Activated B cell treated with CpG ODN at 0.5 μM for 24 hours (primary cell): ENCODE results near the gene ACSS1. TPM values are rescaled to one million over a fixed set of nuclear protein-coding genes. Genes with fewer than 3 reads are reported as not detected.

ENCODE experiments used
- ATAC-seq: fragments of 200-7000 bp; cut with Tn5 transposase; one replicate; pipeline ENCODE4 v1.10.0; 2021; ENCODE audit warnings: low read depth, mild to moderate bottlenecking, moderate library complexity
- CTCF ChIA-PET: fragments of 350-600 bp; sonication (Branson Sonifier 250); formaldehyde crosslinking; loops from one replicate; lab custom pipeline; 2021; ENCODE audit warnings: antibody characterized with exemption; lab: Charles Lee
- POLR2A ChIA-PET: fragments of 350-600 bp; sonication (Branson Sonifier 250); formaldehyde crosslinking; loops from one replicate; lab custom pipeline; 2021; ENCODE audit warnings: antibody characterized with exemption; lab: Charles Lee
- DNase-seq: peaks from one replicate; pipeline ENCODE4 v3.0.0; 2022
- H3K27ac Mint-ChIP-seq: one replicate; pipeline ENCODE4 v1.8.0; 2020; ENCODE audit warnings: mixed read lengths
- H3K27me3 Mint-ChIP-seq: one replicate; pipeline ENCODE4 v1.8.0; 2021; ENCODE audit warnings: mixed read lengths
- H3K36me3 Mint-ChIP-seq: one replicate; pipeline ENCODE4 v1.8.0; 2021; ENCODE audit warnings: low read depth, mixed read lengths
- H3K4me1 Mint-ChIP-seq: one replicate; pipeline ENCODE4 v1.8.0; 2021; ENCODE audit warnings: mixed read lengths
- H3K4me3 Mint-ChIP-seq: one replicate; pipeline ENCODE4 v1.8.0; 2020; ENCODE audit warnings: mild to moderate bottlenecking, mixed read lengths
- H3K9me3 Mint-ChIP-seq: one replicate; pipeline ENCODE4 v1.8.0; 2020; ENCODE audit warnings: mixed read lengths
- intact Hi-C: fragments of 100-400 bp; cut with micrococcal nuclease; formaldehyde crosslinking; loops from one replicate; pipeline ENCODE4 v1.15.1; 2024
- total RNA-seq: library from RNA; stranded (reverse); gene quantifications from 2 replicates; pipeline ENCODE4 v1.2.3, GENCODE V29; 2022
- TF ChIP-seq, protein P1 (sequence below): fragments of 200-600 bp; IDR thresholded peaks from one replicate; pipeline ENCODE4 v1.8.0; 2022; ENCODE audit warnings: antibody characterized with exemption, mild to moderate bottlenecking

The ACSS1 gene
- total RNA-seq, 1 donor from 2014 or later = 34.4 TPM

DNA sequence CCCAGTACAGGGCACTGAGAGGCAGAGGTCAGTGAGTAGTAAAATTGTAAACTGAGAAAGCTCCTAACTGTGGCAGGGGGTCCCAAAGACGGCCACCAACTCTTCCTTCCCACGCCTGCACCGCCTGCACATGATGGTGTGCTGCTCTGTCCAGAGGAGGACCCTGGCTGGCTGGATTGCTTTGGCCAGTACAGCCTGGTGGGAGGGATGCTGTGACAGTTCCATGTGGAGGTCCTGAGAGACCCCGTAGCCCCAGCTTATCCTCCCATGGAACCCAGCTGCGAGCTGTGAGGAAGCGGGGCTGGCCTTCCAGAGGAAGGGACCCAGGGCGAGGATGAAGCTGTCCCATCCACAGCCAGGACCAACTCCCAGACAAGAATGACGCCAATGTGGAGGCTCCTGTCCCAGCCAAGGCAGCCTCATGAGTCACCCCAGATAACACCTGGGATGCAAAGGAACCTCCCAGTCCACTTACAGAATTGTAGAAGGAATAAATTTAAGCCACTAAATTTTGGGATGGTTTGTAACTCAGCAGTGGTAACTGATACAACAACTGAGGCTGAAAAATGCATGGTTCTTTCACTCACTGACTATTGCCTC lies 2.0 kb upstream of the ACSS1 start:
- Mint-ChIP-seq H3K36me3 (peaks cover 5% of the 10 kb centered on the region), H3K9me3 (no peaks in the 10 kb centered on the region), H3K4me1 (peaks cover 46% of the 10 kb centered on the region), H3K4me3 (no peak overlapping the region), H3K27ac (no peak overlapping the region), H3K27me3 (no peaks in the 10 kb centered on the region)
- CTCF ChIA-PET = interaction anchor here (1.2 to 1.3 kb wide), 2 partner anchors 66 to 339 kb away, joined by 3 to 7 read pairs; no protein-coding TSS in a partner anchor
- intact Hi-C loops = loop anchor here (2.0 to 5.0 kb wide), 4 partner anchors 232 to 1698 kb away; partner anchors contain the start of genes ABHD12, GZF1 and ZNF337
- DNase-seq (no peak), ATAC-seq (no peak)
- TF ChIP-seq, protein P1, sequence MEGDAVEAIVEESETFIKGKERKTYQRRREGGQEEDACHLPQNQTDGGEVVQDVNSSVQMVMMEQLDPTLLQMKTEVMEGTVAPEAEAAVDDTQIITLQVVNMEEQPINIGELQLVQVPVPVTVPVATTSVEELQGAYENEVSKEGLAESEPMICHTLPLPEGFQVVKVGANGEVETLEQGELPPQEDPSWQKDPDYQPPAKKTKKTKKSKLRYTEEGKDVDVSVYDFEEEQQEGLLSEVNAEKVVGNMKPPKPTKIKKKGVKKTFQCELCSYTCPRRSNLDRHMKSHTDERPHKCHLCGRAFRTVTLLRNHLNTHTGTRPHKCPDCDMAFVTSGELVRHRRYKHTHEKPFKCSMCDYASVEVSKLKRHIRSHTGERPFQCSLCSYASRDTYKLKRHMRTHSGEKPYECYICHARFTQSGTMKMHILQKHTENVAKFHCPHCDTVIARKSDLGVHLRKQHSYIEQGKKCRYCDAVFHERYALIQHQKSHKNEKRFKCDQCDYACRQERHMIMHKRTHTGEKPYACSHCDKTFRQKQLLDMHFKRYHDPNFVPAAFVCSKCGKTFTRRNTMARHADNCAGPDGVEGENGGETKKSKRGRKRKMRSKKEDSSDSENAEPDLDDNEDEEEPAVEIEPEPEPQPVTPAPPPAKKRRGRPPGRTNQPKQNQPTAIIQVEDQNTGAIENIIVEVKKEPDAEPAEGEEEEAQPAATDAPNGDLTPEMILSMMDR = no peak
- POLR2A ChIA-PET = interaction anchor here (1.0 to 4.8 kb wide), 4 partner anchors 10 to 67 kb away, joined by 4 to 54 read pairs (median 38); partner anchors contain the start of gene APMAP

DNA sequence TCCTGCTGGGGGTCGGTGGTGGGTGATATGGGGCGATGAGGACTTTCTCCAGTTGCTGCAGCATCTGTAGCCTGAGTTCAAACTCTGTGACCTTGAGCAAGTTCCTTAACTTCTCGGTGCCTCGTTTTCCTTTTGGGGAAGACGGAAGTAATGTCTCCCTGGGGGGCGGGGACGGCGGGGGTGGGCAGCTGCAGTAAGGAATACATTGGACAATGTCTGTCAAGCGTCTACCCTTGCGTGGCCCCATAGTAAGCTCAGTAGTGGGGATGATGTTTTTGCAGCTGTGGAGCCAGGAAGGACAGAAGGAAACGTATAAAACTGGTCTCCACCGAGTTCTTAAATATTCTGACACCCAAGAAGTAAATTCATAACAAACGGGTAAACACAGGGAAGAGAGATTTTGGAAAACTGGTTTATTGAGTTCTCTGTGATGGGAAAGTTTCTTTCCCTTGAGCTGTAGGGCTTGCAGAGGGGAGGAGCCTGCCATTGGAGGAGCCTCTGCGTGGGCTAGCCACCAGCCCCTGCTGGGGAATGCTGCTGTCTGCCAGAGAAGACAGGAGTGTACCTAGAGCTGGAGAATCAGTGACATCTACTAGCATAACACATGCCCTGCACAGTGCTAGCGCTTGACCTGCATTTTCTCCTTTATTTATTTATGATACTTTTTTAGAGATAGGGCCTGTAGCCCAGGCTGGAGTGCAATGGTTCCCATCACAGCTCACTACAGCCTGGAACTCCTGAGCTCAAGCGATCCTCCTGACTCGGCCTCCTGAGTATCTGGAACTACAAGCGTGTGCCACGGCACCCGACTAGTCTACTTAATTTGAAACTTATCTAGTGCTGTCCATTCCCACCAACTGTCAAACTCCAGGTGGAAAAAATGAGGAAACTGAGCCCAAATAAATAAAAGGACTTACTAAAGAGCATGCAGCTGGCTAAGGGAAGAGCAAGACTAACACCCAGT lies 1.2 kb upstream of the ACSS1 start:
- no peaks in the 10 kb centered on the region for H3K9me3 Mint-ChIP-seq
- peak overlapping the region; percentile 82 for H3K4me3 Mint-ChIP-seq
- H3K27ac Mint-ChIP-seq = peak overlapping the region; percentile 80
- H3K36me3 Mint-ChIP-seq = peaks cover 10% of the 10 kb centered on the region
- DNase-seq = no peak
- H3K27me3 Mint-ChIP-seq = no peaks in the 10 kb centered on the region
- intact Hi-C loops = loop anchor here (1.0 to 5.0 kb wide), 8 partner anchors 67 to 1697 kb away; partner anchors contain the start of genes ABHD12, APMAP, GZF1 and ZNF337
- TF ChIP-seq, protein P1 = no peak
- ChIA-PET POLR2A (interaction anchor here (0.6 to 4.8 kb wide), 12 partner anchors 9 to 349 kb away, joined by 3 to 54 read pairs (median 4); partner anchors contain the start of genes ABHD12, APMAP, ENTPD6 and GINS1), CTCF (interaction anchor here (1.0 to 1.3 kb wide), 3 partner anchors 61 to 340 kb away, joined by 3 to 7 read pairs (median 4); no protein-coding TSS in a partner anchor)
- H3K4me1 Mint-ChIP-seq = peaks cover 55% of the 10 kb centered on the region
- ATAC-seq = no peak

DNA sequence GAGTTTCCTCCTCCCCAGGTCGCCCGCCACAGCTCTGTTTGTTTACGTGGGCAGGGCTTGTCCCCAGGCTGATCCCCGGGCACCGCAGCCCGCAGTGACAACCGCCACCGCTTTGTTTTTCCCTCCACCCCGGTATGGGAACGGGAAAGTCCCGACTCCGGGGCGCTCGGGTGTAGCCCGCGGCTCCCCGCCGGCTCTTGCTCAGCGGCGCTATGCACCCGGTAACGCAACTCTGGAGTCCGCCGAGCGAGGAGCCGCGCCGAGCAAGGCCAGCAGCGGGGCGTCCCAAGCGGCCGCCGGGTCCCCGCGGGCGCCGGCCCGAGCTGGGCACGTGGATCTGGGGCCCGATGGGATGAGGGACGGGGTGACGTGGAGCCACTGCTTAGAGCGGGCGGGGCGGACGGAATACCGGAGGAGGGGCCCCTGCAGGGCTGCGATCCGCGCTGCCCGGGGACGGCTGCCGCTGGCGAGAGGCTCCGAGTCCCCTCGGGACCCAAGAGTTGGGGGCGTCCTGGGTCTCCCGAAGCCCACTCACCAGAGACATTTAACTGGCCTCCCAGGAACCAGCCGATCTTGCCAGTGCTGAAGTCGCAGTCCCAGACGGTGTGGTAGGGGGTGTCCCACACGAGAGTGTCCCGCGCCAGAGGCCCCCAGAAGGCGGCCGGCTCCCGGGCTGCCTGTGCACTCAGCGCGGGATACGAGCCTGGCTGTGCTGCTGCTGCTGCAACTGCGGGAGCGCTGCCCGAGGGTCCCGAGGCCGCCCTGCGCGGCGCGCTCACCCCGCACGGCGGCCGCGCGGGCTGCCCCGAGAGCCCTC lies 497 bp downstream of the ACSS1 start:
- H3K27me3 Mint-ChIP-seq = no peaks in the 10 kb centered on the region
- H3K36me3 Mint-ChIP-seq = peaks cover 10% of the 10 kb centered on the region
- H3K4me1 Mint-ChIP-seq = peaks cover 61% of the 10 kb centered on the region
- ChIA-PET POLR2A (interaction anchor here (0.5 to 4.8 kb wide), 15 partner anchors 8 to 1708 kb away, joined by 3 to 54 read pairs (median 3); partner anchors contain the start of genes APMAP, ENTPD6, GINS1 and PYGB), CTCF (interaction anchor here (1.0 to 1.1 kb wide), 2 partner anchors 8 to 60 kb away, joined by 3 to 4 read pairs; no protein-coding TSS in a partner anchor)
- H3K4me3 Mint-ChIP-seq = peak overlapping the region; percentile 89
- H3K9me3 Mint-ChIP-seq = no peaks in the 10 kb centered on the region
- H3K27ac Mint-ChIP-seq = peak overlapping the region; percentile 93
- ATAC-seq = peak; percentile 42
- intact Hi-C loops = loop anchor here (1.0 to 5.0 kb wide), 11 partner anchors 8 to 1695 kb away; partner anchors contain the start of genes ABHD12, APMAP, GZF1 and ZNF337
- TF ChIP-seq, protein P1 = no peak
- peak; percentile 72 for DNase-seq

DNA sequence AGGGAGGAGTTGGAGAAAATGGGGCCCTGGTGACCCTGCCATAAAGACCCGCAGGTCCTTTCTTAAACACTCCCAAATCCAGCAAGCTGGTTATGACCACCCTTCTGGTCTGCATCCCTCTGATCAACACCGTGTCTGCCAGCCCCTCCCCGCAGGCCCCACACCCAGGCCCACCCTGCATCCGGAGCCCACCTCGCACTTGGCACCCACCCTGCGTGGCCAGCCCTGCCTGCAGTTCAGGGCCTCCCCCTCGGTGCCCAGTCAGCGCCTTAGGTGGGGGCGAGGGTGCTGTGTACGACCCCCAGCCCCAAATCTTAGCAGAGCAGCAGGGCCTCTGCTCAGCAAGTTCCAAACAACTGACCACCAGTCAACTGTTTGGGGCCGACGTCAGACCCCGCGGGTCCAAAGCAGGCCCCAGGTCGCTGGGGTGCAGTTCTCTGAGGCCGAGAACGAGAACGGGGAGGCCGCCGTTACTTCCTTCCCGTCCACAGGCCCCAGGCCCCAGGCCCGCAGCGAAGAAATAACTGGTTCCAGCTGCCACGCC lies 1.2 kb downstream of the ACSS1 start:
- TF ChIP-seq, protein P1 = no peak
- DNase-seq (no peak), ATAC-seq (no peak)
- intact Hi-C loops = loop anchor here (1.0 to 5.0 kb wide), 6 partner anchors 9 to 1694 kb away; partner anchors contain the start of genes GZF1 and ZNF337
- ChIA-PET CTCF (interaction anchor here (1.1 kb wide), 1 partner anchor 9 kb away, joined by 3 read pairs; no protein-coding TSS in a partner anchor), POLR2A (interaction anchor here (1.0 to 4.8 kb wide), 9 partner anchors 9 to 1707 kb away, joined by 3 to 54 read pairs (median 7); partner anchors contain the start of genes APMAP, ENTPD6 and PYGB)
- H3K9me3 Mint-ChIP-seq = no peaks in the 10 kb centered on the region
- peak overlapping the region; percentile 89 for H3K4me3 Mint-ChIP-seq
- H3K27ac Mint-ChIP-seq = peak overlapping the region; percentile 93
- H3K4me1 Mint-ChIP-seq = peaks cover 64% of the 10 kb centered on the region
- H3K36me3 Mint-ChIP-seq = peaks cover 13% of the 10 kb centered on the region
- no peaks in the 10 kb centered on the region for H3K27me3 Mint-ChIP-seq
